ENCODE measurements around the gene GALNT5.
"Not testable (repeated sequence)": the region's sequence is repeated elsewhere in the genome, so short reads cannot be mapped to it uniquely, and the experiment has no call there.

GALNT5 gene

GRCh38 chr2:157337978-157338377, 80.5 kb downstream of the GALNT5 start:
- Histone ChIP-seq H3K36me3 (ENCODE audit: control insufficient read depth in 2 of 2, insufficient read depth in 1 of 2, low read length in 2 of 2) (no peaks in the 10 kb centered on the region), H3K4me3 (ENCODE audit: low read depth, low read length) (no peak overlapping the region), H3K4me1 (ENCODE audit: control insufficient read depth, insufficient read depth, low read length) (no peaks in the 10 kb centered on the region), H3K27ac (ENCODE audit: extremely low read depth, low read depth, low read length) (no peak overlapping the region), H3K9me3 (ENCODE audit: control insufficient read depth, insufficient read depth, low read depth, low read length) (no peaks in the 10 kb centered on the region)
- ChIA-PET CTCF (interaction anchor here (0.6 to 6.3 kb wide), 6 partner anchors 9 to 852 kb away, joined by 3 to 100 read pairs (median 26); partner anchors contain the start of gene ERMN), POLR2A (no interaction called here)
- no peak for TF ChIP-seq TRIM28 (IDR thresholded peaks at IDR 0.05; ENCODE audit: borderline replicate concordance, low read length)
- no peak for TF ChIP-seq ZNF623 (tag by site-specific recombination; IDR thresholded peaks at IDR 0.05)
- TF ChIP-seq ZNF768 (tag by site-specific recombination; IDR thresholded peaks at IDR 0.05), result no peak
- no peak for TF ChIP-seq KLF17 (tag by site-specific recombination; IDR thresholded peaks at IDR 0.05)

- H3K4me3 ChIP-seq (ENCODE audit: low read depth, low read length), result no peak overlapping the region
Observed at GRCh38 chr2:157339965-157340655, 82.6 kb downstream of the GALNT5 start.

GRCh38 chr2:157341381-157341780, 83.9 kb downstream of the GALNT5 start:
- H3K4me3 ChIP-seq (ENCODE audit: low read depth, low read length); H3K9me3 ChIP-seq (ENCODE audit: control insufficient read depth, insufficient read depth, low read depth, low read length); CTCF ChIA-PET; H3K4me1 ChIP-seq (ENCODE audit: control insufficient read depth, insufficient read depth, low read length); H3K27ac ChIP-seq (ENCODE audit: extremely low read depth, low read depth, low read length); H3K36me3 ChIP-seq (ENCODE audit: control insufficient read depth in 2 of 2, insufficient read depth in 1 of 2, low read length in 2 of 2); POLR2A ChIA-PET: not testable (repeated sequence)

More at GRCh38 chr2:157339965-157340655, 82.6 kb downstream of the GALNT5 start:
- Histone ChIP-seq H3K27ac (ENCODE audit: extremely low read depth, low read depth, low read length) (no peak overlapping the region), H3K4me1 (ENCODE audit: control insufficient read depth, insufficient read depth, low read length) (no peaks in the 10 kb centered on the region), H3K36me3 (ENCODE audit: control insufficient read depth in 2 of 2, insufficient read depth in 1 of 2, low read length in 2 of 2) (no peaks in the 10 kb centered on the region), H3K9me3 (ENCODE audit: control insufficient read depth, insufficient read depth, low read depth, low read length) (no peaks in the 10 kb centered on the region)
- TF ChIP-seq SP7 (tag by site-specific recombination; IDR thresholded peaks at IDR 0.05) (0 out of 2 replicates have a peak, but pooled peaks have one; percentile 25), INSM2 (tag by site-specific recombination; IDR thresholded peaks at IDR 0.05) (no peak), ZNF544 (tag by site-specific recombination; IDR thresholded peaks at IDR 0.05) (no peak)
- CTCF ChIA-PET, result interaction anchor here (0.6 to 0.8 kb wide), 3 partner anchors 12 to 1374 kb away, joined by 3 to 4 read pairs (median 3); no protein-coding TSS in a partner anchor
- POLR2A ChIA-PET, result no interaction called here

GRCh38 chr2:157345647-157346389, 88.3 kb downstream of the GALNT5 start:
- H3K4me1 ChIP-seq (ENCODE audit: control insufficient read depth, insufficient read depth, low read length), result no peaks in the 10 kb centered on the region
- H3K27ac ChIP-seq (ENCODE audit: extremely low read depth, low read depth, low read length), result no peak overlapping the region
- no peak overlapping the region for H3K4me3 ChIP-seq (ENCODE audit: low read depth, low read length)
- CTCF ChIA-PET, result interaction anchor here (0.7 to 5.6 kb wide), 4 partner anchors 10 to 44 kb away, joined by 4 to 46 read pairs (median 10); no protein-coding TSS in a partner anchor
- POLR2A ChIA-PET, result no interaction called here
- no peaks in the 10 kb centered on the region for H3K36me3 ChIP-seq (ENCODE audit: control insufficient read depth in 2 of 2, insufficient read depth in 1 of 2, low read length in 2 of 2)
- H3K9me3 ChIP-seq (ENCODE audit: control insufficient read depth, insufficient read depth, low read depth, low read length), result no peaks in the 10 kb centered on the region
- TF ChIP-seq ZNF211 (tag by site-specific recombination; IDR thresholded peaks at IDR 0.05; ENCODE audit: low read depth) (no peak), ZFP37 (tag by site-specific recombination; IDR thresholded peaks at IDR 0.05) (no peak), ZNF776 (tag by site-specific recombination; IDR thresholded peaks at IDR 0.05; ENCODE audit: borderline replicate concordance) (no peak), ZNF362 (tag by site-specific recombination; IDR thresholded peaks at IDR 0.05) (no peak), TRIM28 (IDR thresholded peaks at IDR 0.05; ENCODE audit: borderline replicate concordance, low read length) (no peak), ZNF580 (tag by site-specific recombination; IDR thresholded peaks at IDR 0.05) (no peak), ZNF18 (tag by site-specific recombination; IDR thresholded peaks at IDR 0.05) (no peak), KLF17 (tag by site-specific recombination; IDR thresholded peaks at IDR 0.05) (no peak), MYNN (tag by site-specific recombination; IDR thresholded peaks at IDR 0.05; ENCODE audit: borderline replicate concordance) (no peak), ZSCAN5A (tag by site-specific recombination; IDR thresholded peaks at IDR 0.05) (no peak), ZNF324 (tag by site-specific recombination; IDR thresholded peaks at IDR 0.05) (no peak), YY1 (tag by site-specific recombination; IDR thresholded peaks at IDR 0.05) (no peak)

Measured in HEK293 (cell line).